A549 (cell line): ENCODE data around the gene LRRC1.

ENCODE experiments used
- BHLHE40 ChIP-seq: IDR thresholded peaks from 2 replicates; pipeline ENCODE4 v1.6.1; 2012; ENCODE audit warnings: low read depth, low read length, inconsistent platforms
- CHD2 ChIP-seq: fragments of 150-350 bp; IDR thresholded peaks from 2 replicates; pipeline ENCODE4 v1.6.1; 2014; ENCODE audit warnings: low read length; ENCODE audit not compliant: partially characterized antibody
- EP300 ChIP-seq, 2 experiments: fragments of >200 bp; sonication (Bioruptor Twin); formaldehyde crosslinking; IDR thresholded peaks; 2 replicates in 1 of 2; 3 replicates in 1 of 2; pipeline ENCODE4 v1.6.1; 2016 to 2017
- JUN ChIP-seq, 2 experiments: fragments of >200 bp; sonication (Bioruptor Twin); formaldehyde crosslinking; IDR thresholded peaks; 2 replicates in 1 of 2; 3 replicates in 1 of 2; pipeline ENCODE4 v1.6.1; 2016 to 2017
- JUNB ChIP-seq: fragments of >200 bp; sonication (Bioruptor Twin); formaldehyde crosslinking; IDR thresholded peaks from 2 replicates; pipeline ENCODE4 v1.6.1; 2016
- KDM5A ChIP-seq: fragments of 200-600 bp; sonication (generic); IDR thresholded peaks from 2 replicates; pipeline ENCODE4 v1.6.1; 2016; ENCODE audit warnings: antibody characterized with exemption, mild to moderate bottlenecking
- MAZ ChIP-seq: fragments of 150-350 bp; IDR thresholded peaks from 2 replicates; pipeline ENCODE4 v1.6.1; 2014; ENCODE audit warnings: antibody characterized with exemption, low read depth, low read length, borderline replicate concordance
- MYC ChIP-seq: IDR thresholded peaks from 2 replicates; pipeline ENCODE4 v1.6.1; 2012; ENCODE audit warnings: mild to moderate bottlenecking, inconsistent platforms, low read length, improper control_type of control experiment, borderline replicate concordance
- NR3C1 ChIP-seq: fragments of >200 bp; sonication (Bioruptor Twin); formaldehyde crosslinking; IDR thresholded peaks from 3 replicates; pipeline ENCODE4 v1.6.1; 2017
- PHF8 ChIP-seq: fragments of 200-600 bp; sonication (generic); IDR thresholded peaks from 2 replicates; pipeline ENCODE4 v1.6.1; 2016; ENCODE audit warnings: low read depth, mild to moderate bottlenecking, antibody characterized with exemption, moderate library complexity, borderline replicate concordance
- POLR2A ChIP-seq: IDR thresholded peaks from 2 replicates; pipeline ENCODE4 v1.6.1; 2012; ENCODE audit warnings: mild to moderate bottlenecking, low read length
- RAD21 ChIP-seq, 2 experiments: fragments of >200 bp in 1 of 2; sonication (Bioruptor Twin) in 1 of 2; formaldehyde crosslinking in 1 of 2; IDR thresholded peaks in 1 of 2; conservative IDR thresholded peaks in 1 of 2; 2 replicates in 1 of 2; 3 replicates in 1 of 2; pipeline ENCODE4 v1.6.1; 2012 to 2018; ENCODE audit warnings: inconsistent platforms in 1 of 2
- SREBF2 ChIP-seq: fragments of 450-650 bp; IDR thresholded peaks from 2 replicates; pipeline ENCODE4 v1.6.1; 2014; ENCODE audit warnings: mild to moderate bottlenecking, moderate library complexity
- TF ChIP-seq, protein P1 (sequence below): fragments of >200 bp; sonication (Bioruptor Twin); formaldehyde crosslinking; IDR thresholded peaks from 3 replicates; pipeline ENCODE4 v1.5.1; 2016

DNA sequence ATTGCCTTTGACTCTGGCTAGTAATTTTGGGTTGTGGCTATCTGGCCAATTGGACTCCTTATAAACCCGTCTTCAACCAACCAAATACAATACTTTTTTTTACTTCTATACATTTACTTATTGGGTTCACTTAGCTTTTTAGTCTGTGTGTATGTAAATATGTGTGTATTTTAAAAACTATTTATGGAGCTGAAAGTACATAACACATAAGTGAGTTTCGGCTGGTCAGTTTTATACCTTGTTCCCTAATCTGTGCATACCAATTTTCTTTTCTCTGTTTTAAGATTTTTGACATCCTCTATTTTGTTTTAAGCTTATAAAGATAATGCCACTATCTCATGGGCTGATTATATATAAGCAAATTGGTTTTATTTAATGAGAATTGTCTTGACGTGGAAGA is 129.5 kb downstream of the LRRC1 start:
- no peak for TF ChIP-seq POLR2A
- TF ChIP-seq, protein P1, sequence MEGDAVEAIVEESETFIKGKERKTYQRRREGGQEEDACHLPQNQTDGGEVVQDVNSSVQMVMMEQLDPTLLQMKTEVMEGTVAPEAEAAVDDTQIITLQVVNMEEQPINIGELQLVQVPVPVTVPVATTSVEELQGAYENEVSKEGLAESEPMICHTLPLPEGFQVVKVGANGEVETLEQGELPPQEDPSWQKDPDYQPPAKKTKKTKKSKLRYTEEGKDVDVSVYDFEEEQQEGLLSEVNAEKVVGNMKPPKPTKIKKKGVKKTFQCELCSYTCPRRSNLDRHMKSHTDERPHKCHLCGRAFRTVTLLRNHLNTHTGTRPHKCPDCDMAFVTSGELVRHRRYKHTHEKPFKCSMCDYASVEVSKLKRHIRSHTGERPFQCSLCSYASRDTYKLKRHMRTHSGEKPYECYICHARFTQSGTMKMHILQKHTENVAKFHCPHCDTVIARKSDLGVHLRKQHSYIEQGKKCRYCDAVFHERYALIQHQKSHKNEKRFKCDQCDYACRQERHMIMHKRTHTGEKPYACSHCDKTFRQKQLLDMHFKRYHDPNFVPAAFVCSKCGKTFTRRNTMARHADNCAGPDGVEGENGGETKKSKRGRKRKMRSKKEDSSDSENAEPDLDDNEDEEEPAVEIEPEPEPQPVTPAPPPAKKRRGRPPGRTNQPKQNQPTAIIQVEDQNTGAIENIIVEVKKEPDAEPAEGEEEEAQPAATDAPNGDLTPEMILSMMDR = no peak
- no peak for TF ChIP-seq PHF8
- no peak for TF ChIP-seq CHD2
- no peak for TF ChIP-seq JUNB
- TF ChIP-seq RAD21 (conservative IDR thresholded peaks at IDR 0.05 in 1 of 2, IDR thresholded peaks at IDR 0.05 in 1 of 2) = no peak
- no peak for TF ChIP-seq JUN (IDR thresholded peaks at IDR 0.05)
- TF ChIP-seq KDM5A = no peak
- no peak for TF ChIP-seq EP300 (IDR thresholded peaks at IDR 0.05)
- no peak for TF ChIP-seq SREBF2
- no peak for TF ChIP-seq MAZ
- TF ChIP-seq BHLHE40 = no peak
- no peak for TF ChIP-seq NR3C1
- no peak for TF ChIP-seq MYC
